Stimulated activated CD4-positive, alpha-beta T cell treated with anti-CD3 and anti-CD28 coated beads, TNF-alpha, amount 100 ng/mL, for 48 hours (primary cell): ENCODE measurements around the gene RNF11.

Source experiments
- DNase-seq, 3 donors: peaks; one replicate each; pipeline ENCODE4 v3.0.0-alpha.2; 2020; ENCODE audit warnings: low read depth in 3 of 3

RNF11 gene

DNA sequence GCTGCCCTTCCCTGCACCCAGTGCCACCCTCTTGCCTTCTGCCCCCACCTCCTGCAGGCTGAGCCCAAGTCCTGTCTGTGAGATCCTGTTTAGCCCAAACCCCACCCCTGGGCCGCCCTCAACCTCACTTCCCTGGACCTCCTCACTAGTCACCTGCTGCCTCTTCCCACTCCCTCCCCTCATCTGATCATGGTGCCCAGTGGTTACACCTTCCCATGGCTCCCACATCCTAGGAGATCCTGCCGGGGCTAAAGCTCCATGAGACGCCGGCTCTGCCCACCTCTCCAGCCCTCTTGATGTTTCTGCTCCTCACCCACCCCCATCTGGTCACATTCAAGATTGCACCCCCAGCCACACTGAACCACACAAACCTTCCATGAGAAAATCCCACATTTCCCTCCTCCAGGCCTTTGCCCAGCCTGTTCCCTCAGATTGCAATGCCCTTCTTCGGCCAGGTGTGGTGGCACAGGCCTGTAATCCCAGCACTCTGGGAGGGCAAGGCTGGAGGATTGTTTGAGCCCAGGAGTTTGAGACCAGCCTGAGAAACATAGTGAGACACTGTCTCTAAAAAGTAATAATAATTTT is 77.3 kb downstream of the RNF11 start:
- DNase-seq, result no peak

GRCh38 chr1:51313961-51314777 is 78.1 kb downstream of the RNF11 start:
- DNase-seq, result no peak

DNA sequence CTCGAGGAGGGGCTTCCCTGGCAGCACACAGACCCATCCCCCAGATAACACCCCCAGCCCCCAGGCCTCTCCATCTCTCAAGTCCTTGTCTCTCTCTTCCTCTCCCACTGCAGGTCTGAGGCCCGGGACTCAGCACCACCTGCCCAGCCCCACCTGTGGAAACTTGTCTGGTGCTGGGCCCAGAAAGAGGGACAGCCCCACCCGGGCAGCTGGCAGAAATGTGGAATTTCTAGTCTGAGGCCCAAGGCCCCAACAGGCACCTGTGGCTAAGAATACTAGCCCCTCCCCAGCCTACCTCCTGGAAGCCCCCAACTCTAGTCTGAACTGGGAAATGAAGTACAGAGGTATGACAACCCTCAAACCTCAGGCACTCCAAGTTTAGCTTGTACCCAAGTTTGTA is 78.9 kb downstream of the RNF11 start:
- no peak for DNase-seq

- DNase-seq, result no peak
These were observed 80.2 kb downstream of the RNF11 start for GRCh38 chr1:51316113-51316845.

GRCh38 chr1:51316846-51317120 is 80.7 kb downstream of the RNF11 start:
- DNase-seq, result no peak

- DNase-seq, result no peak
These were observed 81.7 kb downstream of the RNF11 start for GRCh38 chr1:51317798-51318197.

DNA sequence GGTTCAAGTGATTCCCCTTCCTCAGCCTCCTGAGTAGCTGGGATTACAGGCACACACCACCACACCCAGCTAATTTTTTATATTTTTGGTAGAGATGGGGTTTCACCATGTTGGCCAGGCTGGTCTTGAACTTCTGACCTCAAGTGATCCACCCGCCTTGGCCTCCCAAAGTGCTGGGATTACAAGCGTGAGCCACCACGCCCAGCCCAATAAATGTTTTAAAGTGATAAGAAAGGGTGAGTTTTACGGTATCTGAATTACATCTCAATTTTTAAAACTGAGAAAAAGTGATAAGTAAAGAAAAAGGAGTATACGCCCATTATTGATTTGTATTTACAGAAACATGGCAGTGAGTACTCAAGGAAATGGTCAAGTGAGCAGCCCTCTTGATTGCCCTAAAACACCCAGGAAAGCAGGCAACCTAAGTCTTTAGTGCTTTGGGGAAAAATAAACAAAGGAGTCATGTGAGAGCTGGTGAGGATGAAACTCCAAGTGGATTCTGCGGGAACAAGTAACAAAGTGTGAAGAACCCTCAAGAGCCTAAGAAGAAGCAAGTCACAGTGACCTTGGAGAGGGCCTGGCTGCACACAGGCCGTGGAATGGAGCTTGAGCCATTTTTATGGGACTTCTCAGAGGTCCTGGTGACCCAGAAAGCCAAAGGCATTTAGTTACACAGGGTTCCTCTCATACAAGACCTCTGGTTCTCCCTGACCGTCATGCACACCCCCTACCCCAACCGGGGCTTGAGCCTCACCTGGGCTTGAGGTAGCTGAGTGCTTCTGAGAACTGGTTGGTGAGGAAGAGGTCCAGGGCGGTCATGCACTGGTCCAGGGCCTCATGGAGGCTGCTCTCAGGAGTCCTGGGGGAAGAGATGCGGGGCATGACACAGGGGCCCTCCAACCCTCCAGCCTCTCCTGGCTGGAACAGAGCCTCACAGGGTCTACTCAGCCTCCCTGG is 85.2 kb downstream of the RNF11 start:
- no peak for DNase-seq

- no peak for DNase-seq
These were observed 85.8 kb downstream of the RNF11 start for GRCh38 chr1:51321924-51322280.

GRCh38 chr1:51322417-51323101 is 86.5 kb downstream of the RNF11 start:
- no peak for DNase-seq
